DOHH2 (cell line): ENCODE measurements around the gene GNAS-AS1.

Experiments
- H3F3A ChIP-seq: fragments of 200-600 bp; sonication (generic), shearing (Covaris generic); 2 replicates; pipeline ENCODE4 v1.6.0; 2016; ENCODE audit warnings: antibody characterized with exemption, mild to moderate bottlenecking; ENCODE audit not compliant: control insufficient read depth, insufficient read depth
- H3K27ac ChIP-seq: fragments of 200-600 bp; sonication (generic); 2 replicates; pipeline ENCODE4 v1.5.1; 2014; ENCODE audit warnings: low read depth, mild to moderate bottlenecking, low read length, moderate library complexity
- H3K27me3 ChIP-seq: fragments of 200-600 bp; sonication (generic); 2 replicates; pipeline ENCODE4 v1.6.1; 2014; ENCODE audit warnings: mild to moderate bottlenecking, low read length, mixed read lengths; ENCODE audit not compliant: control insufficient read depth
- H3K36me3 ChIP-seq: fragments of 200-600 bp; sonication (generic); 2 replicates; pipeline ENCODE4 v1.6.1; 2014; ENCODE audit warnings: mild to moderate bottlenecking, low read length, moderate library complexity, mixed read lengths; ENCODE audit not compliant: control insufficient read depth
- H3K4me1 ChIP-seq: fragments of 200-600 bp; sonication (generic); 2 replicates; pipeline ENCODE4 v1.6.1; 2014; ENCODE audit warnings: mild to moderate bottlenecking, low read length, mixed read lengths; ENCODE audit not compliant: control insufficient read depth
- H3K4me2 ChIP-seq: fragments of 200-600 bp; sonication (generic); 2 replicates; pipeline ENCODE4 v1.6.0; 2014; ENCODE audit warnings: mild to moderate bottlenecking, low read length, moderate library complexity
- H3K4me3 ChIP-seq: fragments of 200-600 bp; sonication (generic); 2 replicates; pipeline ENCODE4 v1.5.1; 2014; ENCODE audit warnings: mild to moderate bottlenecking, low read length, mixed read lengths
- H3K79me2 ChIP-seq: fragments of 200-600 bp; sonication (generic); 2 replicates; pipeline ENCODE4 v1.6.1; 2014; ENCODE audit warnings: mild to moderate bottlenecking, low read length, mixed read lengths; ENCODE audit not compliant: control insufficient read depth
- H3K9me2 ChIP-seq: fragments of 200-600 bp; sonication (generic); replicated peaks from 2 replicates; pipeline ENCODE4 v1.6.1; 2014; ENCODE audit warnings: mild to moderate bottlenecking, low read length, mixed read lengths; ENCODE audit not compliant: control insufficient read depth
- H3K9me3 ChIP-seq: fragments of 200-600 bp; sonication (generic); 2 replicates; pipeline ENCODE4 v1.6.1; 2014; ENCODE audit warnings: antibody characterized with exemption, low read length, mixed read lengths; ENCODE audit not compliant: control insufficient read depth, insufficient read depth
- H4K20me1 ChIP-seq: fragments of 200-600 bp; sonication (generic); 2 replicates; pipeline ENCODE4 v1.6.0; 2014; ENCODE audit warnings: low read depth, mild to moderate bottlenecking, antibody characterized with exemption, low read length, moderate library complexity; ENCODE audit not compliant: control insufficient read depth, insufficient read depth
- EZH2phosphoT487 ChIP-seq: fragments of 200-600 bp; sonication (generic); IDR thresholded peaks from 2 replicates; pipeline ENCODE4 v1.6.1; 2017; ENCODE audit warnings: borderline replicate concordance, mild to moderate bottlenecking, antibody characterized with exemption, low read length, moderate library complexity, mixed read lengths
- TF ChIP-seq, protein P1 (sequence below): fragments of 200-600 bp; sonication (generic); IDR thresholded peaks from one replicate; pipeline ENCODE4 v1.5.1; 2014; ENCODE audit warnings: antibody characterized with exemption, mild to moderate bottlenecking, low read depth, low read length; ENCODE audit not compliant: poor library complexity, severe bottlenecking

GNAS-AS1 gene

DNA sequence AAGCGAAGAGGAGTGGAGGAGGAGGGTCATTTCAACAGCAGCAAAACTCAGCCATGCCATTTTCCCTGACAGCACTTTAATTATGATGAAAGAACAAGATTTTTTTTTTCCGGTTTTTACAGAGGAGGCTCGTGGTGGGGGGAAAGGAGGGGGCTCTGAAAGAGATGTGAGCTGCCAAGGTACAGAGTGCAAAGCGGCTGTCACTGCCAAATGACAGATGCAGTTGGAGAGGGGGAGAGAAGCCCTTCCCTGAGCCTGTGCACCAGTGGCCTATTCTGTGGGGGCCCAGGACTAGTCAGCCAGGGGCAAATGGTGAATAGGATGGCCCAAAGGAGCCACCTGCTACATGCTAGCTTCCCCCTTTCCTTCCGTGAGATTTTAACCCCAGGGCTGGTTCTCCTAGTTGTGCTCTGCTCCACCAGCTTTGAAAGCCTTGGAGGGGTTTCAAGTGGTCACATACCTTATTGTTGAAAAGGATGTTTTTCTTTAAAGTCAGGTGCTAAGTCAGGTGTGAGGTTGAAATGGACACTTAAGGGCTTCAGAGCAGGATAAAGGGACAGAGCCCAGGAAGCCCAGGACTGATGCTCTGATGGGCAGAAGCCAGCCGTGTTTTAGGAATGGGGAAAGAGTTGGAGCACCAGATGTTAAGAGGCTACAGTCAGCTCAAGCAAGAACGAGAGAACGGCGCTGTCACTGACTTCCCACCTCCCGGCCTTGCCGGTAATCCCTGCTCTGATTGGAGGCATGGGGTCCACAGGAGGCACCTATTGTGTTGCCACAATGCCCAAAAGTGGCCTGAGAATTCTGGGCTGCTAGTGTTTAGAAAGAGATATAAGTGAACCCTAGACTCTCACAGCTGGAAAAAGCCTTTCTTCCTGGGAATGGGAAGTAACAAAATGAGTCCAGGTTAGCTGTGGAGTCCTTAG is 26.6 kb upstream of the GNAS-AS1 start:
- H3K79me2 ChIP-seq = no peaks in the 10 kb centered on the region
- no peaks in the 10 kb centered on the region for H3F3A ChIP-seq
- no peaks in the 10 kb centered on the region for H3K9me3 ChIP-seq
- H3K27me3 ChIP-seq = 0 out of 2 replicates have a peak, but pooled peaks cover 4% of the 10 kb centered on the region
- H3K36me3 ChIP-seq = no peaks in the 10 kb centered on the region
- H3K9me2 ChIP-seq = no peaks in the 10 kb centered on the region
- no peak overlapping the region for H3K4me3 ChIP-seq
- no peaks in the 10 kb centered on the region for H4K20me1 ChIP-seq
- no peak overlapping the region for H3K4me2 ChIP-seq
- no peak overlapping the region for H3K27ac ChIP-seq
- TF ChIP-seq EZH2phosphoT487 = no peak
- TF ChIP-seq, protein P1, sequence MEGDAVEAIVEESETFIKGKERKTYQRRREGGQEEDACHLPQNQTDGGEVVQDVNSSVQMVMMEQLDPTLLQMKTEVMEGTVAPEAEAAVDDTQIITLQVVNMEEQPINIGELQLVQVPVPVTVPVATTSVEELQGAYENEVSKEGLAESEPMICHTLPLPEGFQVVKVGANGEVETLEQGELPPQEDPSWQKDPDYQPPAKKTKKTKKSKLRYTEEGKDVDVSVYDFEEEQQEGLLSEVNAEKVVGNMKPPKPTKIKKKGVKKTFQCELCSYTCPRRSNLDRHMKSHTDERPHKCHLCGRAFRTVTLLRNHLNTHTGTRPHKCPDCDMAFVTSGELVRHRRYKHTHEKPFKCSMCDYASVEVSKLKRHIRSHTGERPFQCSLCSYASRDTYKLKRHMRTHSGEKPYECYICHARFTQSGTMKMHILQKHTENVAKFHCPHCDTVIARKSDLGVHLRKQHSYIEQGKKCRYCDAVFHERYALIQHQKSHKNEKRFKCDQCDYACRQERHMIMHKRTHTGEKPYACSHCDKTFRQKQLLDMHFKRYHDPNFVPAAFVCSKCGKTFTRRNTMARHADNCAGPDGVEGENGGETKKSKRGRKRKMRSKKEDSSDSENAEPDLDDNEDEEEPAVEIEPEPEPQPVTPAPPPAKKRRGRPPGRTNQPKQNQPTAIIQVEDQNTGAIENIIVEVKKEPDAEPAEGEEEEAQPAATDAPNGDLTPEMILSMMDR = no peak
- H3K4me1 ChIP-seq = peaks cover 5% of the 10 kb centered on the region; the same call in 1 of the 2 replicates

DNA sequence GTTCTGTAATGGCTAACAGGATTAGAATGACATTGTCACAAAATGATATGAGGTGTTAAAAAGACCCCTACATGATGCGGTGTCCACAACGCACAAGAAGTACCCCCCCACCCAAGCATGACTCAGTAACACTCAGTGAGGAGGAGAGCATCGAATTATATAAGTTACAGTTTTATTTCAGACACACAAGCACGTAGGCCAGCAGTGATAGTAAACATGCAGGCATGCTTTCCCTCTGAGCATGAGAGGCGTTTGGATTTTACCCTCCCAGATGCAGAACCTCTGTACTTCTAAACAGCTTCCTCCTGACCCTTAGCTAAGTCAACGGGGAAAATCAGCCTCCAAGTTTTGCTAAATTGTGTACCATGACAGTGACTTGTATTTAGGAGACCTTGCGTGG is 25.7 kb upstream of the GNAS-AS1 start:
- H3K4me3 ChIP-seq = no peak overlapping the region
- no peaks in the 10 kb centered on the region for H3K79me2 ChIP-seq
- H3K9me2 ChIP-seq = no peaks in the 10 kb centered on the region
- no peaks in the 10 kb centered on the region for H3K9me3 ChIP-seq
- H3K27ac ChIP-seq = no peak overlapping the region
- H3F3A ChIP-seq = no peaks in the 10 kb centered on the region
- H3K36me3 ChIP-seq = no peaks in the 10 kb centered on the region
- H3K27me3 ChIP-seq = 0 out of 2 replicates have a peak, but pooled peaks cover 4% of the 10 kb centered on the region
- no peak overlapping the region for H3K4me2 ChIP-seq
- peaks cover 5% of the 10 kb centered on the region; the same call in 1 of the 2 replicates for H3K4me1 ChIP-seq
- no peaks in the 10 kb centered on the region for H4K20me1 ChIP-seq
- TF ChIP-seq EZH2phosphoT487 = no peak
- TF ChIP-seq, protein P1 = no peak

GRCh38 chr20:58875541-58876134 is 24.9 kb upstream of the GNAS-AS1 start:
- no peaks in the 10 kb centered on the region for H3K79me2 ChIP-seq
- H3K4me3 ChIP-seq = no peak overlapping the region
- no peak for TF ChIP-seq EZH2phosphoT487
- TF ChIP-seq, protein P1 = no peak
- H3K9me2 ChIP-seq = no peaks in the 10 kb centered on the region
- no peaks in the 10 kb centered on the region for H4K20me1 ChIP-seq
- no peaks in the 10 kb centered on the region for H3F3A ChIP-seq
- no peaks in the 10 kb centered on the region for H3K9me3 ChIP-seq
- H3K27me3 ChIP-seq = 0 out of 2 replicates have a peak, but pooled peaks cover 4% of the 10 kb centered on the region
- peaks cover 7% of the 10 kb centered on the region for H3K4me1 ChIP-seq
- H3K27ac ChIP-seq = no peak overlapping the region
- H3K4me2 ChIP-seq = no peak overlapping the region
- no peaks in the 10 kb centered on the region for H3K36me3 ChIP-seq
